ENCODE measurements around the gene SLC15A1.

The SLC15A1 gene, protein sequence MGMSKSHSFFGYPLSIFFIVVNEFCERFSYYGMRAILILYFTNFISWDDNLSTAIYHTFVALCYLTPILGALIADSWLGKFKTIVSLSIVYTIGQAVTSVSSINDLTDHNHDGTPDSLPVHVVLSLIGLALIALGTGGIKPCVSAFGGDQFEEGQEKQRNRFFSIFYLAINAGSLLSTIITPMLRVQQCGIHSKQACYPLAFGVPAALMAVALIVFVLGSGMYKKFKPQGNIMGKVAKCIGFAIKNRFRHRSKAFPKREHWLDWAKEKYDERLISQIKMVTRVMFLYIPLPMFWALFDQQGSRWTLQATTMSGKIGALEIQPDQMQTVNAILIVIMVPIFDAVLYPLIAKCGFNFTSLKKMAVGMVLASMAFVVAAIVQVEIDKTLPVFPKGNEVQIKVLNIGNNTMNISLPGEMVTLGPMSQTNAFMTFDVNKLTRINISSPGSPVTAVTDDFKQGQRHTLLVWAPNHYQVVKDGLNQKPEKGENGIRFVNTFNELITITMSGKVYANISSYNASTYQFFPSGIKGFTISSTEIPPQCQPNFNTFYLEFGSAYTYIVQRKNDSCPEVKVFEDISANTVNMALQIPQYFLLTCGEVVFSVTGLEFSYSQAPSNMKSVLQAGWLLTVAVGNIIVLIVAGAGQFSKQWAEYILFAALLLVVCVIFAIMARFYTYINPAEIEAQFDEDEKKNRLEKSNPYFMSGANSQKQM

DNA sequence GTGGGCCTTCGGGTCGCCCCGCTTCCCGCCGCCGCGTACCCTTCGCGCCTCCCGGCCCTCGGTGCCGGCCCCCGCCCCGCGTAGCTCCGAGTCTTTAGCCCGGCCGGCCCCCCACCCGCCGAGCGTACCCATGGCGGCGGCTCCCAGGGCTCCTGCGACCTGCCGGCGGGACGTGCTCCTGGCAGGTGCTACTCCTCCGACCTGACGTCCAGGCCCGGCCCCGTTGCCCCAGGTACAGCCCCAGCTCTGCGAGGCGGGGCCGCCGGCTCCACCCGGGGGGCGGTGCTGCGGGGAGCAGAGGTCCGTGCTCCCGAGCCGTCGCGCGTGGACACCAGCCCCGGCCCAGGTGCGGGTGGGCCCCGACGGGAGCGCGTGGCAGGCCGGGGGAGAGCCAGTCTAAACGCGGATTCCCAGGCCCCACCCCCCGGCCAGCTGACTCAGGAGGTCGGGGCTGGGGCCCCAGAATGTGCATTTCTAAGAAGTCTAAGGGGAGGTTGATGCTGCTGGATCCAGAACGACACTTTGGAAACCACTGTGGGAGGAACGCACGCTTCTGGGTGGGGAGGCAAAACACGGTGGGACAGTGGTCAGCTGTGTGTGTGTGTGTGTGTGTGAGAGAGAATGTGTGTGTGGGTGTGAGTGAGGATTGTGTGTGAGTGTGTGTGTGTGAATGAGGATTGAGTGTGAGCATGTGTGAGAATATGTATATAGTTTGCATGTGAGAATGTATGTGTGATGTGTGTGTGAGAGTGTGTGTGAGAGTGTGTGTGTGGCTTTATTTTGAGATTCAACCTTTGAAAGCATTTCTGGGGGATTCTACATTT is at the start of gene SLC15A1:
Gene SLC15A1 (minus strand): TSS at position 206 of the 824 bp plus-strand sequence. CDS start 74 bp downstream, at position 132.
- H3K27me3 ChIP-seq (ENCODE audit: insufficient read depth, insufficient read length): peaks cover 29% of the 10 kb centered on the region
- H3K9ac ChIP-seq (ENCODE audit: insufficient read length, low read depth): peak within 1 kb of the TSS; percentile 56
- no peaks in the 10 kb centered on the region for H3K36me3 ChIP-seq (ENCODE audit: insufficient read depth, insufficient read length, low read length)
- peaks cover 3% of the 10 kb centered on the region for H3K4me1 ChIP-seq (ENCODE audit: insufficient read depth, insufficient read length)
- peak within 1 kb of the TSS; percentile 45 for H3K4me3 ChIP-seq (ENCODE audit: insufficient read length, low read depth)
- TF ChIP-seq SUZ12 (IDR thresholded peaks at IDR 0.05; ENCODE audit: extremely low read depth, insufficient read depth, insufficient read length): peak; percentile 57
- TF ChIP-seq ZNF274 (IDR thresholded peaks at IDR 0.05; ENCODE audit: low read depth, low read length): no peak
- DNase-seq (ENCODE audit: low read depth, low spot score): no peak
- no peaks in the 10 kb centered on the region for H3K9me3 ChIP-seq (ENCODE audit: insufficient read depth, low read length)

DNA sequence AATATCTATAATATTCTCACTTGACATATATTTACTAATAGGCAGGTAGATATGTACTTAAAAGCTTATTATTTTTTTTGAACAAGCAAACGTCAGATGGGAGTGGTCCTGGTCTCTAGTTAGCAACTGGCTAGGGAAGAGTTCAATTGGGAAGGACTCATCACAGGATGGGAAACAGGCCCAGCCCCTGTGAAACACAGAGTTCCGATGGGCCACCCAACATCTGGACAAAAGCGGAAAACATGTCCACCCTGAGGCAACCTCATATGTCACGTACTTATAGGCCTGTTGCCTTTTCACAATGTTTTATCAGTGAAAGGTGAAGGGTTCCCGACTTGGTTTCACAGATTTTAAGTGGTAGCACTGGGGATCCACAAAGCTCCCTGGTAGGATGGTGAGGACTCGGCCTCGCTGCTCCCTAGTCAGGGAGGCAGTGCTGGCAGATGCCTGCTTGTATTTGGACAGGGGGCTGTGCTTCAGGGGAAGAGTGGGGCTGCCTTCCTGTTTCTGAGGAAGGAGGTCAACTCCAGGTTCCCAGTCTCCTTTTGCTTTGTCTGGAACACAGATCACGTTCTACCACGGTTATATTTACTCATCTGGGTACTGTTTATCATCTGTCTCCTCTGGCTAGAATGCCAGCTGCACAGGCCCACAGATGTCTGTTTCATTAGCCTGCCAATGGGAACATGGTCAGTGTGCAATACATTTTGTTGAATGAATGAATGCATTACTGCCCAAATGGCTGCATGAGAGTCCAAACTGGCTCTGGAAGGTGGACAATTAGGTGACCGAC is 49.4 kb upstream of the SLC15A1 start:
- Histone ChIP-seq H3K4me1 (ENCODE audit: insufficient read depth, insufficient read length) (no peaks in the 10 kb centered on the region), H3K9me3 (ENCODE audit: insufficient read depth, low read length) (no peaks in the 10 kb centered on the region)

DNA sequence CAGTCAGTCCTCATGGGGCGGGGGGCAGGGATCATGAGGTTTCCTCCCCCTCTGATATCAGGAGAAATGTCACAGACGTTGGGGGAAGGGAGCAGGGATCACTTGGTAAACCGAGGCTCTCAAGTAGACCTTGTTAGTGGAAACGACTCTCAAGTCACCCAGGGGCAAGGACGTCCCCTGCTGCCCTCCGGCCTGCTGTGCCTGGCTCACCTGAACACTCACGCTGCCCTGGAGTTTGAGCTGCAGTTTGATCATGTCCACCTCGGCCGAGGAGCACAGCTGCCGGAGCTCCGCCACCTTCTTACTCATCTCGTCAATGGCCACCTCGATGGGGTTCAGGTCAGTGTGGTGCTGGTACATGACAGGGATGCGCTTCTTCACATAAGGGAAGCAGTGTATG is 47.6 kb upstream of the SLC15A1 start:
- no peak for DNase-seq (ENCODE audit: low read depth, low spot score)
- H3K4me1 ChIP-seq (ENCODE audit: insufficient read depth, insufficient read length): no peaks in the 10 kb centered on the region
- H3K36me3 ChIP-seq (ENCODE audit: insufficient read depth, insufficient read length, low read length): peaks cover 5% of the 10 kb centered on the region
- TF ChIP-seq SUZ12 (IDR thresholded peaks at IDR 0.05; ENCODE audit: extremely low read depth, insufficient read depth, insufficient read length): no peak
- TF ChIP-seq YY1 (IDR thresholded peaks at IDR 0.05; ENCODE audit: insufficient read depth, insufficient read length): no peak
- no peak for TF ChIP-seq ZNF274 (IDR thresholded peaks at IDR 0.05; ENCODE audit: low read depth, low read length)
- H3K9me3 ChIP-seq (ENCODE audit: insufficient read depth, low read length): no peaks in the 10 kb centered on the region
- no peak overlapping the region for H3K4me3 ChIP-seq (ENCODE audit: insufficient read length, low read depth)
- no peaks in the 10 kb centered on the region for H3K27me3 ChIP-seq (ENCODE audit: insufficient read depth, insufficient read length)
- H3K9ac ChIP-seq (ENCODE audit: insufficient read length, low read depth): no peak overlapping the region

More for the DNA sequence above, 49.4 kb upstream of the SLC15A1 start:
- Histone ChIP-seq H3K36me3 (ENCODE audit: insufficient read depth, insufficient read length, low read length) (peaks cover 5% of the 10 kb centered on the region), H3K4me3 (ENCODE audit: insufficient read length, low read depth) (no peak overlapping the region), H3K27me3 (ENCODE audit: insufficient read depth, insufficient read length) (no peaks in the 10 kb centered on the region), H3K9ac (ENCODE audit: insufficient read length, low read depth) (no peak overlapping the region)
- TF ChIP-seq ZNF274 (IDR thresholded peaks at IDR 0.05; ENCODE audit: low read depth, low read length): no peak
- TF ChIP-seq YY1 (IDR thresholded peaks at IDR 0.05; ENCODE audit: insufficient read depth, insufficient read length): no peak
- no peak for DNase-seq (ENCODE audit: low read depth, low spot score)

- Histone ChIP-seq H3K36me3 (ENCODE audit: insufficient read depth, insufficient read length, low read length) (peaks cover 3% of the 10 kb centered on the region), H3K4me1 (ENCODE audit: insufficient read depth, insufficient read length) (no peaks in the 10 kb centered on the region), H3K4me3 (ENCODE audit: insufficient read length, low read depth) (no peak overlapping the region), H3K9ac (ENCODE audit: insufficient read length, low read depth) (no peak overlapping the region), H3K9me3 (ENCODE audit: insufficient read depth, low read length) (no peaks in the 10 kb centered on the region), H3K27me3 (ENCODE audit: insufficient read depth, insufficient read length) (no peaks in the 10 kb centered on the region)
- TF ChIP-seq SUZ12 (IDR thresholded peaks at IDR 0.05; ENCODE audit: extremely low read depth, insufficient read depth, insufficient read length) (no peak), ZNF274 (IDR thresholded peaks at IDR 0.05; ENCODE audit: low read depth, low read length) (no peak), YY1 (IDR thresholded peaks at IDR 0.05; ENCODE audit: insufficient read depth, insufficient read length) (no peak)
- DNase-seq (ENCODE audit: low read depth, low spot score): no peak
Measured at GRCh38 chr13:98798849-98799645, 46.6 kb upstream of the SLC15A1 start.

DNA sequence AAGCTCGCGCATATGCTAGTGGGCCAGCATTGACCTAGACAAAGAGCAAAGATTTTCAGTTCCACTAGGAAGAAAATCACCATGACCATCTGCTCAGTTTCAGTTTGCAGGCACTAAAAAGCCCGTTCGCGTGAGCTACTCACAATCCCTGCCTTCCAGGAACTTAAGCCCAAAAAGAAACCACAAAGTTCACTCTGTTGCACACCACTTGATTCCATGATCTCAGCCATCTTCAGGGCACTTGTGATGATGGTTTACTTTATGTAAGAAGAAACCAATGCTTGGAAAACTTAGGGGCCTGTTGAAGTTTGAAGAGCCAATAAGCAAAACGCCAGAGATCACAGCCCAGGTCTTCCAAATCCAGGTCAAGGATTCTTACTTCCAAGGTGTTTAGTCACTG is 45.0 kb upstream of the SLC15A1 start:
- H3K4me3 ChIP-seq (ENCODE audit: insufficient read length, low read depth): no peak overlapping the region
- H3K36me3 ChIP-seq (ENCODE audit: insufficient read depth, insufficient read length, low read length): peaks cover 3% of the 10 kb centered on the region
- no peak overlapping the region for H3K9ac ChIP-seq (ENCODE audit: insufficient read length, low read depth)
- TF ChIP-seq ZNF274 (IDR thresholded peaks at IDR 0.05; ENCODE audit: low read depth, low read length): no peak
- TF ChIP-seq YY1 (IDR thresholded peaks at IDR 0.05; ENCODE audit: insufficient read depth, insufficient read length): no peak
- no peak for TF ChIP-seq SUZ12 (IDR thresholded peaks at IDR 0.05; ENCODE audit: extremely low read depth, insufficient read depth, insufficient read length)
- H3K27me3 ChIP-seq (ENCODE audit: insufficient read depth, insufficient read length): no peaks in the 10 kb centered on the region
- H3K9me3 ChIP-seq (ENCODE audit: insufficient read depth, low read length): no peaks in the 10 kb centered on the region
- no peak for DNase-seq (ENCODE audit: low read depth, low spot score)
- no peaks in the 10 kb centered on the region for H3K4me1 ChIP-seq (ENCODE audit: insufficient read depth, insufficient read length)

DNA sequence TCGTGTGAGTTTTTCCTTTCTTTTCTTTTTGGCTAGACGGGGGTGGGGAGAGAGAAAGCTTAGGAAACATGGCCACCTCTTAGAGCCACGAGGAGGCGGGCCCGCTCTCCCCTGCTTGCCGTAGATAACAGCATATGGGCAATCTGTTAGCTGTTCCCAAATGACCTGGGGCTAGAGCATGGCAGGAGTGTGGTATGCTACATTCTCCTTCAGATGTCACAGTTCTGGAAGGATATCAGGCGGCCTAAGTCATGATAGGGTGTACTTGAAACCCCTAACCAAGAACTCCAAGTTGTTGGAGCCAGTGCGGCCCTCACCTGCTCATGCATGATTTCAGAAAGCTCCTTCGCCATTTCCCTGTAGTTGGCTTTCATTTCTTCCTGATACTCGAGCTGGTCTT is 44.3 kb upstream of the SLC15A1 start:
- Histone ChIP-seq H3K9me3 (ENCODE audit: insufficient read depth, low read length) (no peaks in the 10 kb centered on the region), H3K4me3 (ENCODE audit: insufficient read length, low read depth) (no peak overlapping the region), H3K9ac (ENCODE audit: insufficient read length, low read depth) (no peak overlapping the region), H3K27me3 (ENCODE audit: insufficient read depth, insufficient read length) (no peaks in the 10 kb centered on the region), H3K36me3 (ENCODE audit: insufficient read depth, insufficient read length, low read length) (peaks cover 3% of the 10 kb centered on the region), H3K4me1 (ENCODE audit: insufficient read depth, insufficient read length) (no peaks in the 10 kb centered on the region)
- DNase-seq (ENCODE audit: low read depth, low spot score): no peak
- TF ChIP-seq ZNF274 (IDR thresholded peaks at IDR 0.05; ENCODE audit: low read depth, low read length): no peak
- TF ChIP-seq YY1 (IDR thresholded peaks at IDR 0.05; ENCODE audit: insufficient read depth, insufficient read length): no peak
- TF ChIP-seq SUZ12 (IDR thresholded peaks at IDR 0.05; ENCODE audit: extremely low read depth, insufficient read depth, insufficient read length): no peak

Data from NT2/D1 (cell line).